GM11168 (cell line): ENCODE measurements around the gene CFAP77.

Experiments used
- in situ Hi-C: fragments of 300-500 bp; cut with MboI; formaldehyde crosslinking; loops from one replicate; pipeline ENCODE4 v1.12.0; 2022; ENCODE audit warnings: low sequenced_read_pairs; ENCODE audit not compliant: unreplicated experiment

CFAP77 gene

GRCh38 chr9:132443951-132444607, 34.1 kb downstream of the CFAP77 start:
- in situ Hi-C loops: no loop called here

DNA sequence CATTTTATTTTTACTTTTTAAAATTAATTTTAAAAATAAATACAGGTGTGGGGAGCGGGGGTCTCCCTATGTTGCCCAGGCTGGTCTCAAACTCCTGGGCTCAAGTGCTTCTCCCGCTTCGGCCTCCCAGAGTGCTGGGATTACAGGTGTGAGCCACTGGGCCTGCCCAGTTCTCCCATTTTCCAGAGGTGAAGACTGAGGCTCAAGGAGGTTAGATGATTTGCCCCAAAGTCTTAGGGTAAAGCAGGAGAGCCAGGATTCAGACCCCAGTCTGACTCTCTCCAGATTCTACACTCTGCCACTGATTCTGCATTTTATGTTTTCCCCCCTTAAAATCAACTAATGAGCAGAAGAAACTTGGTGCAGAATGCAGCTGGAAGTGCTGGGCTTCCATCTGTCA, 36.9 kb downstream of the CFAP77 start:
- in situ Hi-C loops: no loop called here

GRCh38 chr9:132447346-132447745, 37.3 kb downstream of the CFAP77 start:
- in situ Hi-C loops: no loop called here

DNA sequence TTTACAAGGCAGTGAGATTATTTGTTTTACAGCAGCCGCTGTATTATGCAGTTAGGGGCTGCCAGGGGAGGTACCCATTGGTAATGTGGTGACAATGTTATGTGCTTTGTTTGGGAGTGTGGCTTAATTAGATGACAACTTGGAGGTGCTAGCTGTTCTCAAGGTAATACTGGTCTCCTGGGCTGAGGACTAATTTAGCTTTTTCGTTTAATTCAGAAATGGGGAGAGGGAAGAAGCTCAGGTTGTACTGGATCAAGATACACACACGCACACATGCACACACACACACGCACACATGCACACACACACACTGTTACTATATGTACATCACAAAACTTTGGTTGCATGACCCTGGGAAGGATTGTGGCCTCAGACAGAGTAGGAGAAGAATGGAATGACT, 37.9 kb downstream of the CFAP77 start:
- in situ Hi-C loops: no loop called here

DNA sequence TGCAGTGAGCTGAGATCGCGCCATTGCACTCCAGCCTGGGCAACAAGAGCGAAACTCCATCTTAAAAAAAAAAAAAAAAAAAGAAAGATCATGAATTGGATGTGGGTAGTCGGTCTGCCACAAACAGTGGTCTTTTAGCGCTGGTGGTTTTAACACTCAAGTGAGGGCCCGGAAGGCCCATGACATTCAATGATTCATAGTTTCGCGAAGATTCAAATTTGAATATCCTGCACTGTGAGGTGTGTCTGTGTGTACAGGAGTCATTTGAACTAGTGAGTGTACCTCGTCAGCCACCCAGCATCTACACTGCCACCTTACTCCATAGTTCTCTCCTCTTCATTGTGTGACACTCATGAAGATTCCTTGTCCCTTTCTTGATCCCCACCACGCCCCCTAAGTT, 41.3 kb downstream of the CFAP77 start:
- in situ Hi-C loops: no loop called here

GRCh38 chr9:132456241-132456640, 46.2 kb downstream of the CFAP77 start:
- in situ Hi-C loops: no loop called here

DNA sequence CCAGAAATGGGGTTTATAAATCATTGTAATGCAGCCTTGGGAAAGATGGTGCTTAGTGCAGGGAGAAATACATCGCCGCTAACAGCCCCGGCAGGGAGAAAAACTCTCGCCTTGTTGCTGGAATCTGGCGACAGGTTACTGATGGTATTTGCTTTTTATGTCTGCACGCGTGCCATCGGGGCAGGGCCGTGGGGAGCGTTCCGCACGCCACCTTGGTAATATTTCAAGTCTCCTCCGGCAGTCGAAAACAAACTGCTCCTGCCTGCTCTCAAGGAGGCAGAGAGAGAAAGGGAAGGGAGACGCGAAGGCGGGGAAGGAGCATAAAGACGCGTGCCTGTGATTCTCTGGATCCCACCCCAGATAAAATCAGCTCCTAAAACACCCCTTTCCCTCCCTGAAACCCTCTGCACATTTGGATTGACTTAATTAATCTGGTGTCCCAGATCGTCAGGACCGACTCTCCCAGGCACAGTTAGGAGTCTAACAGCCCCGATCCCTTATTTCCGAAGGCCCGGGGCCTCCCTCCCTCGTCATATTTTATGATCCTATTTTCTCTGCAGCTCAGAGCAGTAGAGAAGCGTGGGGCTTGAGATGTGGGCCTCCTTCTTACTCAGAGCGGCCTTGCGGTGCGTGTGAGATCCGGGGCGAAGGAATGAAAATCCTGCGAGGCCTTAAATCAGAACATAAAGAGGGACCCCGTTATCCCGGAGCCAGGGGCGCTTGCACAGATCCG, 47.7 kb downstream of the CFAP77 start:
- in situ Hi-C loops: no loop called here

GRCh38 chr9:132458432-132458831, 48.4 kb downstream of the CFAP77 start:
- in situ Hi-C loops: no loop called here

DNA sequence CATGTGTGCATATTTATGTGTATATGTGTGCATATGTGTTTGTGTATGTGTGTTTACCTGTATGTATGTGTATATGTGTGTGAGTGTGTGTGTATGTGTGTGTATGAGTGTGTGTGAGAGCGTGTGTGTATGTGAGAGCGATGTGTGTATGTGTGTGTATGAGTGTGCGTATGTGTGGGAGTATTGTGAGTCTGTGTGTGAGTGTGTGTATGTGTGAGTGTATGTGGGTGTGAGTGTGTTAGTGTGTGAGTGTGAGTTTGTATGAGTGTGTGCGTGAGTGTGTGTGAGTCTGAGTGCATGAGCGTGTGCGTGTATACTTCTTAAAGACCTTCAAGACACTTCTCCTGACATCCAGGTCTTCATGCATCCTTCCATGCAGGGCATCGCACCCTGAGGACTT, 49.6 kb downstream of the CFAP77 start:
- in situ Hi-C loops: no loop called here

GRCh38 chr9:132460240-132460639, 50.2 kb downstream of the CFAP77 start:
- in situ Hi-C loops: no loop called here

DNA sequence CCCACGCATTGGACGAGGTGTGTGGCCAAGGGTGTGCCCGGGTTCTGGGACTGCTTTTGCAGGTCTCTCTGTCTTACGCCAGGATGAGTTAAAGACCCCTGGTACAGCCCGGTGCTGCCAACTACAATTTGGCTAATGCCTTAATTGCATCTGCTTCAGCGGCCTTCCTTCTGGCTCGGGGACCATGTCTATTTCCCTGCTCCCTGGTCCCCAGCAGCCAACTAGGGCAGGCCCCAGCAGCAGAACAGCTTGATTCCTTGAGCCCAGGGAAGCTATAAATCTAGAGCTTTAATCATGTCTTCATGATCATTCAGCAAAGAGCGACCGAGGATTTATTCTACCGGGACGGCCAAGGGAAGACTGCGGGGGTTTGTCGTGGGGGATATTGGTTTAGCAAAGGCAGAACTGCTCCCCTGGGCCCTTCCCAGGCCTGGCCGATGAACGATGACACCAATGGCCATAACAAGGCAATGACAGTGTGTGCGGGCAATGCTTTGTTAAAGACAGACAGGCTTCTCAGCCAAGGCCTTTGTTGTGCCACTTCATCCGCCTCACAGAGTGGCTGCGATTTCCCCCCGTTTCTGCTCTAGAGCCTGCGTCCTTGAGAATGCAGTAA, 51.4 kb downstream of the CFAP77 start:
- in situ Hi-C loops: no loop called here

GRCh38 chr9:132461971-132462370, 52.0 kb downstream of the CFAP77 start:
- in situ Hi-C loops: no loop called here

- in situ Hi-C loops: no loop called here
Observed at GRCh38 chr9:132464547-132464946, 54.5 kb downstream of the CFAP77 start.

DNA sequence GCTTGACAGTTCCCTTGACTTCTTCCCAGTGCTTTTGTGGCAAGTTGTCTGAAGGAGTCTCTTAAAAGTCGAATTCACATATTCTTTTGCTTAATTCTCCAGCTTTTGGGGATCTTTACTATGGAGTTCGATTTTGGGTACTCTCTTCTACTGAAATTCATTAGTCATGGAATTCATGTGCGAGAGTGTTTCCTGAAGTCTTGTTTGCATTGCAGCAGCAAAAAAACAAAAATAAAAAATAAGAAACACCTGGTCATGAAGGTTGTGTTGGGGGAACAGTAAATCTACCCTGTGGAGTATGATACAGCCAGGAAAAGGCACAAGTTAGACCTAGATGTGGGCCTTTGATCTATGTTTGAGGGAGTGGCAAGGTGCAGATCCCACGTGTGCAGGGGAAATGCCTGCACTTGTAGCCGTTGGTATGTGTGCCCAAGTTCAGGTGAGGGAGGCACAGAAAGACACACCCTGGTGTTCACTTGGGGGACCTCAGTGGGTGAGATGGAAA, 55.2 kb downstream of the CFAP77 start:
- in situ Hi-C loops: no loop called here

DNA sequence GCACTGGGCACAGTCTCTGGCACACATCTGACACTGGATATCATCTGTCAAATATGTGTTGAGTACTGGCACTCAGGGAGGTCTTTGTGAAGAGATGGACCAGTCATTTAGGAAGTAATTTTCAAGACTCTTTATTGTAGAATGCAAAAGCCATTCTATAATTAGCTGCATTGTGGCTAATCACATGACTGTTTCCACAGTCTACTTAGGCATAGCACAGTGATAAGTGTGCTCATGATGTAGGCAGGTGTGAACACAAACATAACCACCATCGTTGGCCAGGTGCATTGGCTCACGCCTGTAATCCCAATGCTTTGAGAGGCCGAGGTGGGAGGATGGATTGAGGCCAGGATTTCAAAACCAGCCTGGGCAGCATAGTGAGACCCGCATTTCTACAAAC, 62.2 kb downstream of the CFAP77 start:
- in situ Hi-C loops: no loop called here

DNA sequence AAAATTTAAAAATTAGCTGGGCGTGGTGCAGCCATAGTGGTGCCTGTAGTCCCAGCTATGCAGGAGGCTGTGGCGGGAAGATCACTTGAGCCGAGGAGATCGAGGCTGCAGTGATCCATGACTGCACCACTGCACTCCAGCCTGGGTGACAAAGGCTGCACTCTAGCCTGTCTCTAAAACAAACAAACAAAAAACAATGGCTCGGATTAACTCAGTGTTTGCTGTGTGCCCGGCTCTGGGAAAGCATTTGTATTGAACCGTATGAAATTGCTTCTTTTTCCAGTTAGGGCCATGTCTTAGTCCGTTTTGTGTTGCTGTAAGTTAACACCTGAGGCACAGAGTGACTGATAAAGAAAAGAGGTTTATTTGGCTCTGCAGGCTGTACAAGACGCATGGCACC, 62.6 kb downstream of the CFAP77 start:
- in situ Hi-C loops: no loop called here

DNA sequence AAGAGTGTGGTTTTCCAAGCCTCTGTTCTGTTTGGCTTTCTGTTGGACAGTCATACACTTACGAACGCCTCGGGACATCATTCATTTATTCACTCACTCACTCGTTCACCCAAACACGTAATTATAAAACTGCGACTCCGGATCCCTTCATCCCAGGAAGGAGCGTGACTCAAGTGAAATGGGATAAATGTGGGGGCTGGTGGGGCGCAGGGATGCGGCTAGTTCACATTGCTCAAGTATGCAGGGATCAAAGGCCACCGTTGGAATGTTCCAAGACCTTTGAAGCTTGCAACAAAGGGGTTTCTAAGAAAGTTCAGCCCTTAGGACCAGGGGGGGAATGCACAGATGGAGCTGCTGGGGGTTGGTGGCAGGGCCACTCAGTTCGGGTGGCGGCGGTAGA, 64.2 kb downstream of the CFAP77 start:
- in situ Hi-C loops: no loop called here

- in situ Hi-C loops: no loop called here
Observed at GRCh38 chr9:132478353-132479050, 68.5 kb downstream of the CFAP77 start.

DNA sequence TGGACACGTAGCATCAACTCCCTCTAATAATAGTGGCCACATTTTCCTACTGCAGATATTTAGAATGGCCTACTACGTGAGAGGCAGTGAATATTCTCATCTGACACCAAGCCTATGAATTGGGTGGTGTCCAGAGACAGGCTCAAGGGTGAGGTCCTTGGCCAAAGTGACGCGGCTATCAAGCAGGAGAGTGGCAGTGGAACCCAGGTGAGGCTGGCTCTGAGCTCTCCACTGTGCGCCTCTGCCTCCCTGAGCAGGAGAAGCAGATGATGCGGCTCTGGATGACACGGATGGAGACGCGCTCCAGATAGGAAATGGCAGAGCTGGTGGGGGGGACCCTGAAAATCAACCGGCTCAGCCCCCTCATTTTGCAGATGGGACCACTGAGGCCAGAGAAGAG, 69.7 kb downstream of the CFAP77 start:
- in situ Hi-C loops: no loop called here

DNA sequence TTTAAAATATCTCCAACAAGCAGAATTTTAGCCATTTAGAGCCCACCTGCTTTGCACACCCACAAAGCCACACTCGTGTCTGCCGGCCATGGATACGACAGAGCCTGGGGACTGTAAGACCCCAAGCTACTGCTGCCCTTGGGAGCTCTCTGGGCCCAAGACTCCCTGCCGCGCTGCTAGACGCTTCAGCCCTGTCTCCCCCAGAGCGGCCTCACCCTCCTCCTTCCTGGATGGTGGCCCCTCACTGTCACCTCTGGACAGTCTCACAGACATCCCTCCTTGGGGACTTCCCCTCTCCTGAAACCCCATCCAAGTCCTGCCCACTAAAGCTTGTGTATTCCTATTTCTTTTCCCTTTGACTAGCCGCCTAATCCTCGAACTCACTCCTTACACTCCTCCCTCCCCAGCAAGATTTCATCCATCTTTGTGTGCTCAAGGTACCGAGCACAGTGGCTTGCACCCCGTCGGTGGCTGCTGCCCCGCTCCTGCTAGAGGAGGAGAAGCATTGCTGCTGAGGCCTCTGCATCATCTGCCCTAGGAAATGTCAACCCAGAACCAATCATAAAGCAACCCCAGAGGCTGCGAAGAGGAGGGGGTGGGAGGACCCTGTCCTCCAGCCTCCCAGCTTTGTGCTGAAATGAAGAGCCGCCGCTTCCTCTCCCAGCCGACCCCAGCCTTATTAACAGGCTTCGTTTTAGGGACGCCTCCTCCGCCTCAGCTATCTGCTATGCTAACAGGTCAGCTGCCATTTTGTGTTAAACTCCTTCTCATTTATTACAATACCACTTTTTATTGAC, 71.2 kb downstream of the CFAP77 start:
- in situ Hi-C loops: no loop called here
